K562 (cell line): ENCODE data around the gene MYH2. TPM values are rescaled to one million over a fixed set of nuclear protein-coding genes. Genes with fewer than 3 reads are reported as not detected.

Source experiments
- ATAC-seq: fragments of 200-7000 bp; cut with Tn5 transposase; 3 replicates; pipeline ENCODE4 v1.9.1; 2020; ENCODE audit warnings: moderate library complexity
- BruUV-seq: library from RNA; stranded (reverse); fragments of 400-500 nt; replicated peaks from 2 replicates; lab custom pipeline; 2021; lab: Mats Ljungman, UMichigan
- CTCF ChIA-PET: fragments of 300-600 bp; formaldehyde crosslinking; extraction: SDS; loops from one replicate; lab custom pipeline; 2021; ENCODE audit warnings: low intra/inter-chr PET ratio; lab: Yijun Ruan, JAX
- POLR2A ChIA-PET: fragments of 300-600, 350-650 bp; sonication (Branson Sonifier 250); formaldehyde crosslinking; extraction: SDS; loops from one replicate; lab custom pipeline; 2021; ENCODE audit warnings: antibody characterized with exemption, inconsistent platforms; lab: Yijun Ruan, JAX
- DNase-seq, 4 experiments: peaks; one replicate each; pipeline versions ENCODE4 v3.0.0 to v3.0.0-alpha.2; 2011 to 2018; ENCODE audit warnings: low spot score in 3 of 4, mixed read lengths in 3 of 4; ENCODE audit errors: extremely low read depth in 1 of 4
- FAIRE-seq: peaks from 2 replicates; lab custom pipeline; 2011; peaks lifted over from hg19 to GRCh38; lab: Jason Lieb, UNC
- H2AFZ ChIP-seq: 2 replicates; pipeline ENCODE4 v1.6.0; 2011; ENCODE audit warnings: low read depth, low read length, control low read depth, inconsistent platforms
- H3K27ac ChIP-seq: fragments of 200-600 bp; 3 replicates; pipeline ENCODE4 v1.8.0; 2011; ENCODE audit warnings: low read depth, mild to moderate bottlenecking, control low read depth, inconsistent platforms, low read length, moderate library complexity, mixed read lengths; ENCODE audit errors: extremely low read depth
- H3K27me3 ChIP-seq, 2 experiments: fragments of 300-600 bp in 1 of 2; 2 replicates in 1 of 2; 3 replicates in 1 of 2; pipeline versions ENCODE4 v1.6.0 to v1.8.0; 2011; ENCODE audit warnings: inconsistent platforms in 2 of 2, low read length in 2 of 2, mild to moderate bottlenecking in 1 of 2, mixed read lengths in 1 of 2, moderate library complexity in 1 of 2; ENCODE audit not compliant: control insufficient read depth in 2 of 2, insufficient read depth in 2 of 2
- H3K36me3 ChIP-seq: fragments of 300-600 bp; 3 replicates; pipeline ENCODE4 v1.8.0; 2011; ENCODE audit warnings: mild to moderate bottlenecking, low read length, inconsistent platforms; ENCODE audit not compliant: control insufficient read depth, insufficient read depth
- H3K4me1 ChIP-seq, 2 experiments: fragments of 200-600 bp in 1 of 2; replicated peaks in 1 of 2; 2 replicates in 1 of 2; 3 replicates in 1 of 2; pipeline versions ENCODE4 v1.5.1 to v1.8.0; 2011; ENCODE audit warnings: inconsistent platforms in 2 of 2, low read length in 2 of 2, mild to moderate bottlenecking in 1 of 2, mixed read lengths in 1 of 2, moderate library complexity in 1 of 2; ENCODE audit not compliant: control insufficient read depth in 2 of 2, insufficient read depth in 2 of 2
- H3K4me2 ChIP-seq: 2 replicates; pipeline ENCODE4 v1.6.1; 2011; ENCODE audit warnings: low read length, control low read depth, inconsistent platforms, mixed read lengths; ENCODE audit not compliant: insufficient read depth
- H3K4me3 ChIP-seq: fragments of 200-600 bp; sonication (generic), shearing (Covaris generic); 2 replicates; pipeline ENCODE4 v1.5.1; 2016; ENCODE audit warnings: control low read depth, inconsistent platforms
- H3K79me2 ChIP-seq: fragments of 200-600 bp; 3 replicates; pipeline ENCODE4 v1.8.0; 2011; ENCODE audit warnings: low read length, inconsistent platforms; ENCODE audit not compliant: control insufficient read depth, insufficient read depth
- H3K9ac ChIP-seq, 2 experiments: 2 replicates each; pipeline versions ENCODE4 v1.6.0 to v1.6.1; 2011; ENCODE audit warnings: low read depth in 2 of 2, low read length in 2 of 2, control low read depth in 1 of 2, inconsistent platforms in 1 of 2, mild to moderate bottlenecking in 1 of 2, mixed read lengths in 1 of 2; ENCODE audit not compliant: insufficient read depth in 1 of 2
- H3K9me1 ChIP-seq: one replicate; pipeline ENCODE4 v1.6.0; 2011; ENCODE audit warnings: inconsistent platforms, mild to moderate bottlenecking, low read length, moderate library complexity; ENCODE audit not compliant: control insufficient read depth, insufficient read depth
- H3K9me3 ChIP-seq: replicated peaks from 2 replicates; pipeline ENCODE4 v1.5.1; 2011; ENCODE audit warnings: low read depth, low read length, inconsistent platforms; ENCODE audit not compliant: control insufficient read depth, insufficient read depth
- H4K20me1 ChIP-seq: replicated peaks from 2 replicates; pipeline ENCODE4 v1.6.1; 2011; ENCODE audit warnings: low read length, inconsistent platforms, mixed read lengths; ENCODE audit not compliant: control insufficient read depth, insufficient read depth
- ARHGAP35 ChIP-seq: fragments of 450-650 bp; IDR thresholded peaks from 2 replicates; pipeline ENCODE4 v1.6.1; 2018; ENCODE audit not compliant: partially characterized antibody
- BRF1 ChIP-seq: IDR thresholded peaks from 3 replicates; pipeline ENCODE4 v1.6.1; 2011; ENCODE audit warnings: borderline replicate concordance, mild to moderate bottlenecking; ENCODE audit not compliant: insufficient read length; ENCODE audit errors: extremely low read depth
- CSDE1 ChIP-seq, 2 experiments: fragments of 450-650 bp; IDR thresholded peaks; 2 replicates each; pipeline ENCODE4 v1.6.1; 2016; ENCODE audit warnings: mild to moderate bottlenecking in 1 of 2
- GATAD2A ChIP-seq: fragments of 450-650 bp; IDR thresholded peaks from 2 replicates; pipeline ENCODE4 v1.6.1; 2017
- HDAC8 ChIP-seq: fragments of 450-650 bp; IDR thresholded peaks from 2 replicates; pipeline ENCODE4 v1.6.1; 2016; ENCODE audit warnings: mild to moderate bottlenecking, missing genetic modification characterization, moderate library complexity, missing compliant biosample characterization
- KAT8 ChIP-seq: fragments of 450-650 bp; IDR thresholded peaks from 2 replicates; pipeline ENCODE4 v1.6.1; 2016; ENCODE audit warnings: low read depth, mild to moderate bottlenecking
- PCBP1 ChIP-seq: fragments of 200-400 bp; formaldehyde crosslinking; IDR thresholded peaks from 2 replicates; pipeline ENCODE4 v1.6.1; 2018; ENCODE audit warnings: mild to moderate bottlenecking, low read depth, low read length; ENCODE audit not compliant: poor library complexity, severe bottlenecking
- SAP30 ChIP-seq: fragments of 200-600 bp; sonication (generic); IDR thresholded peaks from 2 replicates; pipeline ENCODE4 v1.6.1; 2012; ENCODE audit warnings: borderline replicate concordance, low read depth, mild to moderate bottlenecking, moderate library complexity, low read length, control low read depth, inconsistent platforms; ENCODE audit not compliant: insufficient read depth, poor library complexity, severe bottlenecking
- SMARCB1 ChIP-seq: IDR thresholded peaks from 2 replicates; pipeline ENCODE4 v1.6.1; 2011; ENCODE audit warnings: improper control_type of control experiment, low read depth; ENCODE audit not compliant: insufficient read length
- TOE1 ChIP-seq, 2 experiments: fragments of 450-650 bp in 1 of 2; sonication (generic) in 1 of 2; formaldehyde crosslinking in 1 of 2; IDR thresholded peaks; 2 replicates each; pipeline versions ENCODE4 v1.7.1 to v1.8.0; 2016 to 2022; ENCODE audit warnings: borderline replicate concordance in 2 of 2, mild to moderate bottlenecking in 2 of 2, antibody characterized with exemption in 1 of 2, inconsistent platforms in 1 of 2, low read depth in 1 of 2, missing genetic modification reagents in 1 of 2, moderate library complexity in 1 of 2
- TRIM24 ChIP-seq, 2 experiments: fragments of 450-650 bp; IDR thresholded peaks; 2 replicates each; pipeline ENCODE4 v1.6.1; 2016
- WHSC1 ChIP-seq: IDR thresholded peaks from one replicate; pipeline ENCODE4 v1.6.1; 2012; ENCODE audit warnings: low read length, control low read depth, inconsistent platforms
- ZNF133 ChIP-seq: fragments of 250-450 bp; sonication (Bioruptor Pico); IDR thresholded peaks from 2 replicates; pipeline ENCODE4 v1.4.0; 2020; ENCODE audit warnings: mild to moderate bottlenecking
- WGBS: fragments of 100-300 bp; shearing (Covaris generic); methylation state at CpG from one replicate; pipeline ENCODE4 v1.1.6; 2016; ENCODE audit warnings: low coverage, mixed read lengths; ENCODE audit not compliant: insufficient coverage; ENCODE audit errors: missing lambda C conversion rate; 5-methylcytosine and 5-hydroxymethylcytosine counted together
- in situ Hi-C: fragments of 300-500 bp; cut with MboI; formaldehyde crosslinking; loops from 4 replicates; pipeline ENCODE4 v1.15.0; 2018; ENCODE audit warnings: inconsistent platforms, mixed read lengths
- intact Hi-C: fragments of 100-400 bp; cut with micrococcal nuclease; formaldehyde crosslinking; loops from 2 replicates; pipeline ENCODE4 v1.14.2; 2022
- polyA plus RNA-seq, 8 experiments: library from polyadenylated mRNA; depleted of rRNA in 4 of 8; stranded (reverse) in 5 of 8; unstranded in 3 of 8; fragments of >200 nt; fragmentation: Nextera tagmentation in 2 of 8; fragmentation: Illumina TruSeq in 1 of 8; extraction: Ambion mirVana in 2 of 8; extraction: Trizol in 1 of 8; gene quantifications; 2 replicates each; pipeline versions ENCODE4 v1.2.1 to v1.2.3, GENCODE V29; 2011 to 2014; ENCODE audit warnings: inconsistent platforms in 1 of 8, missing spikeins in 1 of 8
- total RNA-seq, 7 experiments: library from RNA; depleted of rRNA in 6 of 7; stranded (reverse); fragments of >200 nt in 6 of 7; fragmentation: Illumina TruSeq in 2 of 7; extraction: Trizol in 2 of 7; gene quantifications; 2 replicates each; pipeline versions ENCODE4 v1.2.1 to v1.2.3, GENCODE V29; 2011 to 2021; ENCODE audit warnings: low replicate concordance in 1 of 7
- TF ChIP-seq, protein P1 (sequence below): fragments of 450-650 bp; IDR thresholded peaks from one replicate; pipeline ENCODE4 v1.6.1; 2018; ENCODE audit warnings: mild to moderate bottlenecking, moderate library complexity; ENCODE audit not compliant: partially characterized antibody
- TF ChIP-seq, protein P2 (sequence below): sonication (generic); formaldehyde crosslinking; IDR thresholded peaks from 2 replicates; pipeline ENCODE4 v1.8.0; 2022; ENCODE audit warnings: missing genetic modification reagents, mild to moderate bottlenecking, borderline replicate concordance

MYH2 gene
- total and polyA plus RNA-seq, 9 of the 15 experiments (the other 6 are each of a cell fraction or from before 2014, with no cell fraction given): not detected

DNA sequence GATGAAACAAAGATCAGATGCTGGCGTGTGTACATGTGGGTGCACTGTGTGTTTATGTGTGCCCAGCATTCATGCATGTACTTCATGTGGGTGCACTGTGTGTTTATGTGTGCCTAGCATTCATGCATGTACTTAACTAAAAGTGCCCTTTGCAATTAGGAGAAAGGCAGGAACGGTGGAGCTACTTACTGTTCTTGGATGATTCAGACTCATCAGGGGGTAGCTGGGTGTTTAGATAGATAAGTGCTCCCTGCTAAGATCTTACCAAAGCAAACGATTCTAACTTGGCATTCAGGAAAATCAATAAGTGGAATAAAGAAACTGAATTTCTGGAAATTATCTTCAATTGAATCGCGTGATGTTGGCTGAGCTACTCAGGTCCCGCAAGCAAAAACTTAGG lies 8.6 kb upstream of the MYH2 start:
- no peak overlapping the region for H2AFZ ChIP-seq
- ATAC-seq: no peak
- H3K79me2 ChIP-seq: no peaks in the 10 kb centered on the region
- H3K36me3 ChIP-seq: no peaks in the 10 kb centered on the region
- ChIA-PET POLR2A (no interaction called here), CTCF (no interaction called here)
- no peaks in the 10 kb centered on the region for H3K27me3 ChIP-seq
- H3K9me1 ChIP-seq: no peaks in the 10 kb centered on the region
- 0% methylated on average over 6 of the region's 6 CpGs for WGBS
- H3K4me3 ChIP-seq: no peak overlapping the region
- H3K4me1 ChIP-seq: no peaks in the 10 kb centered on the region
- H4K20me1 ChIP-seq: no peaks in the 10 kb centered on the region
- FAIRE-seq: no peak
- DNase-seq: no peak
- no peak overlapping the region for H3K27ac ChIP-seq
- no peak overlapping the region for H3K4me2 ChIP-seq
- in situ Hi-C loops: no loop called here
- H3K9me3 ChIP-seq: no peaks in the 10 kb centered on the region
- no TSS peak for BruUV-seq
- intact Hi-C loops: no loop called here
- no peak overlapping the region for H3K9ac ChIP-seq
- TF ChIP-seq GATAD2A: no peak
- TF ChIP-seq WHSC1: no peak
- no peak for TF ChIP-seq TRIM24 (IDR thresholded peaks at IDR 0.05)
- TF ChIP-seq CSDE1 (IDR thresholded peaks at IDR 0.05): no peak
- TF ChIP-seq, protein P1, sequence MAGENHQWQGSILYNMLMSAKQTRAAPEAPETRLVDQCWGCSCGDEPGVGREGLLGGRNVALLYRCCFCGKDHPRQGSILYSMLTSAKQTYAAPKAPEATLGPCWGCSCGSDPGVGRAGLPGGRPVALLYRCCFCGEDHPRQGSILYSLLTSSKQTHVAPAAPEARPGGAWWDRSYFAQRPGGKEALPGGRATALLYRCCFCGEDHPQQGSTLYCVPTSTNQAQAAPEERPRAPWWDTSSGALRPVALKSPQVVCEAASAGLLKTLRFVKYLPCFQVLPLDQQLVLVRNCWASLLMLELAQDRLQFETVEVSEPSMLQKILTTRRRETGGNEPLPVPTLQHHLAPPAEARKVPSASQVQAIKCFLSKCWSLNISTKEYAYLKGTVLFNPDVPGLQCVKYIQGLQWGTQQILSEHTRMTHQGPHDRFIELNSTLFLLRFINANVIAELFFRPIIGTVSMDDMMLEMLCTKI: no peak
- TF ChIP-seq, protein P2, sequence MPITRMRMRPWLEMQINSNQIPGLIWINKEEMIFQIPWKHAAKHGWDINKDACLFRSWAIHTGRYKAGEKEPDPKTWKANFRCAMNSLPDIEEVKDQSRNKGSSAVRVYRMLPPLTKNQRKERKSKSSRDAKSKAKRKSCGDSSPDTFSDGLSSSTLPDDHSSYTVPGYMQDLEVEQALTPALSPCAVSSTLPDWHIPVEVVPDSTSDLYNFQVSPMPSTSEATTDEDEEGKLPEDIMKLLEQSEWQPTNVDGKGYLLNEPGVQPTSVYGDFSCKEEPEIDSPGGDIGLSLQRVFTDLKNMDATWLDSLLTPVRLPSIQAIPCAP (CRISPR knock-in tag): no peak
- no peak for TF ChIP-seq PCBP1
- TF ChIP-seq HDAC8 (tag): no peak
- no peak for TF ChIP-seq SMARCB1
- TF ChIP-seq BRF1: no peak
- TF ChIP-seq SAP30: no peak
- TF ChIP-seq ZNF133: no peak
- no peak for TF ChIP-seq ARHGAP35
- no peak for TF ChIP-seq KAT8
- no peak for TF ChIP-seq TOE1 (IDR thresholded peaks at IDR 0.05; ENCODE audit: borderline replicate concordance)
- TF ChIP-seq TOE1 (CRISPR knock-in tag; IDR thresholded peaks at IDR 0.05; ENCODE audit: borderline replicate concordance, low read depth): no peak
- TF ChIP-seq, all 486 proteins: peak for 0
